Thyroid gland (tissue), 4 donors: ENCODE results near the gene AKT1S1.

ENCODE experiments used
- CTCF ChIP-seq, 6 experiments: fragments of 200-600 bp in 3 of 6; fragments of 450-650 bp in 3 of 6; sonication (generic) in 3 of 6; IDR thresholded peaks; one replicate each; pipeline ENCODE4 v1.5.1; 2016 to 2019; ENCODE audit warnings: antibody characterized with exemption in 6 of 6, mild to moderate bottlenecking in 2 of 6, inconsistent platforms in 1 of 6, moderate library complexity in 1 of 6
- POLR2A ChIP-seq, 2 donors: fragments of 450-650 bp; IDR thresholded peaks; one replicate each; pipeline ENCODE4 v1.6.1; 2017; ENCODE audit warnings: antibody characterized with exemption in 2 of 2, mild to moderate bottlenecking in 2 of 2, moderate library complexity in 1 of 2

GRCh38 chr19:49875177-49875576, 2.0 kb downstream of the AKT1S1 start:
- TF ChIP-seq CTCF (IDR thresholded peaks at IDR 0.05) (no peak), POLR2A (IDR thresholded peaks at IDR 0.05) (no peak)
